SH-SY5Y (cell line): ENCODE results near the gene RUNX3.

Source experiments
- GATA2 ChIP-seq: IDR thresholded peaks from 2 replicates; pipeline ENCODE4 v1.6.1; 2011; ENCODE audit warnings: mild to moderate bottlenecking, low read depth, low read length
- GATA3 ChIP-seq: IDR thresholded peaks from 2 replicates; pipeline ENCODE4 v1.6.1; 2011; ENCODE audit warnings: low read depth, mild to moderate bottlenecking, low read length, moderate library complexity

- no peak for TF ChIP-seq GATA3
- no peak for TF ChIP-seq GATA2
Observed at GRCh38 chr1:24944318-24944717, 14.2 kb upstream of the RUNX3 start.
